HG03521 (cell line): ENCODE measurements around the gene TRIM26.

Source experiments
- ATAC-seq: cut with Tn5 transposase; IDR thresholded peaks from one replicate; pipeline ENCODE4 v1.9.1; 2021; ENCODE audit warnings: mild to moderate bottlenecking, moderate library complexity; ENCODE audit not compliant: unreplicated experiment

Gene TRIM26

DNA sequence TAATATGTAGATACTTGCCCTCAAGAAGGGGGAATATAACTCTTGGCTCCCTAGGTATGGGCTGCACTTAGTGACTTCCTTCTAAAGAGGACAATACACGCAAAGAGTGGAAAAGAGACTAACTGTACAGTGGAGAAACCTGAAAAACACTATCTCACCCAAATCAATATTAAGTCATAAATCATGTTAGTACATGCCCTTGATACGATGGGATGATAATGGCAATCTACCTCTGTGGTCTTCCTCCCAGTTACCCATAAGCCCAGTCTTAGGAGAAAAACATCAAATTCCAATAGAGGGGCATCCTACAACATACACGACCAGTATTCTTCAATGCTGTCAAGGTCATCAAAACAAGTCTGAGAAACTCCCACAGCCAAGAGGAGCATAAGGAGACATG, 1.3 kb downstream of the TRIM26 start:
- ATAC-seq = no peak

- ATAC-seq = no peak
Measured at GRCh38 chr6:30211306-30211705, 1.9 kb downstream of the TRIM26 start.

GRCh38 chr6:30207619-30208295, 5.4 kb downstream of the TRIM26 start:
- ATAC-seq = no peak

- no peak for ATAC-seq
Measured at GRCh38 chr6:30206799-30207618, 6.2 kb downstream of the TRIM26 start.

GRCh38 chr6:30206152-30206551, 7.1 kb downstream of the TRIM26 start:
- ATAC-seq = no peak

DNA sequence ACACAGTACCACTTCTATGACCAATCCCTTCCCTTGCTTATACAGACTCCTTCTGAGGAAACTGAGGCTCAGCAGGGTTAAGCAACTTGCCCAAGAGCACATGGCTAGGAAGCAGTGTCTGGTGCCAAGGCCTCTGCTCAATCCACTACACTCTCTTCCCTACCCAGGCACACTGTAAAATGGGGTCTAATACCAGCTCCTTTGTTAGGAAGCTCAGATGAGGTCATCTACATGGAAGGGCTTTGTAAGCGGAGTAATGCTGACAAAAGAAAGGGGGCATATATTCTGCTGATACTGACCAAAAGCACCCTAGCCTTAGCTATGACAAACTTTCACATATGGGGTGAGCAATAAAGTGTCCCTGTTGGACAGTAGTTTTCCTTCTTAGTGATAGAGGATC, 9.1 kb downstream of the TRIM26 start:
- ATAC-seq = no peak

DNA sequence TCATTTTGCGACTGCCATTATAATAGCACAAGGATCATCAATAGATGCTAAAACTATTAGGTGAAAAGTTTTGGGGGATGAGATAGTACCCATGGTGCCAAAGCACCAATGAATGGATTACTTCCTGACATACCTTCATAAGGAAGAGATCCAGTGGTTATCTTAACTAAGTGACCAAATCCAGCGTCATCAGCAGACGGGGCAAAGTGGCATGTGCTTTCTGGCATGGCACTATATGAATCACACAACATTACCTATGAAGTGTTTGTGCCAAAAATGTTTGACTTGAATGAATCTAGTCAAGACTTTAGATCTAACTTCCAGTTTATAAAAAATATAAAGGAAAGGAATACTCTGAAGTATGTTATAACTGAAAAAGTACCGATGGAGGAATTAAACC, 10.8 kb downstream of the TRIM26 start:
- ATAC-seq = no peak

DNA sequence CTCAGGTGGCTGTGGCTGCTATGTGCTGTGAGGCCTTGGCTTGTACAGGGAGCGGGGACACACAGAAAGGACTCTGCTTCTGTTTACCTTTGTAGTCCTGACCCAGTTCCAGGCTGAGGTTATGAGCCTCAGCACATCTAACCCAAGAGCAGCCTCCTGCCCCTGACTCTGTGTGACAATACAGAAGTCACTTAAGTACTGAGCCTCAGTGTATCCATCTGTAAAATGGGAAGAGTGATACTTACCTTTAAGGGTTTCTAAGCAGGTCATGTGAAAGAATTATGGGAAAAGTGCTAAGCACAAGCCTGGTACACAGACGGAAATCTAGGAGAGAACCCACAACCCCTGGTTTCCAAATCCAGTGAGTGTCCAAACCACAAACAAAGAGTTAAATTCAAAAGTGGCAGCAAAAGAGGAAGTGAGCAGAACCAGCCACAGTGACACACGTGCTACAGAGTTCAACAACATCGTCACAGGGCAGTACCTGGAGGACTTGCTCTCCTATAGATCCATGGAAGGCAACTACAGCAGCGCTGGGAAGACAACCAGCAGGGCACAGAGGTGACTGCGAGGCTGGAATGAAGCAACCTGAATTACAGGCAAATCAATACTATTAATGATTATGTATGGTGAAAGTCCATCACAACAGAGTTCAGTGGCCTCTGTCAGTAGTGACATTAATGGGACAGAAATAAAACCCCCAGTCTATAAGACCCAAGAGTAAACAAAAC, 12.5 kb downstream of the TRIM26 start:
- ATAC-seq = peak; percentile 45

DNA sequence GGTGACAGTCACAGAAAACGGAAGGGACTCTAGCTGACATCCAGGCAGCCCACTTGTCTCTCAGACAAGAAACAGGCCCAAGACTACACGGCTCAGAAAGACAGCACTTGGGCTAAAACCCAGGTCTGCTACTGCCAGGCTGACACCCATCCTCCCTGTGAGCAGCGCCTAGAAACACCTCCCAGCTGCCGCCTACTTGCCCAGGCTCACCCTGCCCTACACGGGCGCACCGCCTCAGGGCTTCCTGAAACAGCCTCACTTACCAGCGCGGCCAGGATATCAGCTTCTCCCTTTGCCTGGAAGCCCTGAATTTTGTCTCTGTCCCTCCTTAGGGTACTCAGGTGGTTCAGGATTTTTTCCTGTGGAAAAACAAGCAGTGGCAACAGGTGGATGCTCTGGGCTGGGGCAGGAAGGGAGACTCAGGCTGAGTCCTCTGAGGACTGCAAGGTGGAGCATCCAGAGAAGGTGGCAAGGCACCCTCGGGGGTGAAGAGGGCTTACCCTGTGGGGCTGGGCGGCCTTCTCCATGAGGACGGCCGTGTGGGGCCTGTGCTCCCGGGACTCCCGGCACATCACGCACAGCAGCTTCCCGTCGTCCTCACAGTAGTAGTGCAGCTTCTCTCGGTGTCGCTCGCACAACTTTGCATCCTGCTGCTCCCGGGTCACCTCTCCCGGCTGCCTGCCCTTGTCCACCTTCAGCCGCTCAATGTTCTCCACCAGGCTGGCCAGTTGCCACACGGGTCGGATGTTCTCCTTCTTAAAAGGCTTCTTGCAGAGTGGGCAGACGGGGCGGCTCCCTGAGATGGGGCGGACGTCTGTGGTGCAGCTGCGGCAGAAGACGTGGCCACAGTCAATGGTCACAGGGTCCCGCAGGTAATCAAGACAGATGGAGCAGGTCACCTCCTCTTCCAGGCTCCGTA, 14.8 kb downstream of the TRIM26 start:
- ATAC-seq = no peak

GRCh38 chr6:30196376-30196775, 16.8 kb downstream of the TRIM26 start:
- ATAC-seq = no peak

DNA sequence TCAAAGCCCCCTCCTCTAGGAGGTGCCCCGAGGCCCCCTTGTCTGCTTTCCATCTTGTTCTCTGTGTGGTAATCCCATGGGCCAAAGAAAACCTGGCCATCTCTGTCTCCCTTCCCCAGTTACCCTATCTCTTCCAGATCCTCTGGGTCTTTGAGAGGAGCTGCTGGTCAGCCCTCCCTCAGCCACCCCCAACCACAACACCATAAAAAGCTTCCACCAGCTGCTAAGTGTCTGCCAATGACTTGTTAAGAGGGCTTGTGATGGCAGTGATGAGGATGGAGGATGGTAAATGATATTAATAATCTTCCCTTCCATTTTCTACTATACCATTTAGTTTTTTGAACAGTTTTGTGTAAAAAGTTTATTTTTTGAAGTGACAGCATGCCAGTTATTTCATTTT, 17.3 kb downstream of the TRIM26 start:
- ATAC-seq = no peak

GRCh38 chr6:30194797-30195690, 18.2 kb downstream of the TRIM26 start:
- ATAC-seq = no peak

DNA sequence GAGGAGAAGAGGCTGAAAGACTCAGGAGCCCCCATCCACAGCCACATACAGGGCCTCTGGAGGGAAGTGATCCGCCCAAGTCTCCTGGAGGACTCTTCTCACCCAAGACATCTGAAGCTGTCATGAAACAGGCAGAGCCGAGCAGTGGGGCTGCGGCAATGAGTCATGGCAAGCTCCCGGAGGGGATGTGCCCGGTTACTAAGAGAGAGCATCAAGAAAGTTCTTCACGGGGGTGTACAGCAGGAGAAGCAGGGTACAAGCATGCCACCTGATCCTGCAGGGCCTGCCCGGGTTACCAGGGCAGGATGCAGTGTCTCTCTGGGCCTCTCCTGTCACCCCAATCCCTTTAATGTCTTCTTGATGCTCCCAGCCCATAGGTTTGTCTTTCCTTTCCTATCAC, 21.1 kb downstream of the TRIM26 start:
- ATAC-seq = no peak

- no peak for ATAC-seq
Measured at GRCh38 chr6:30188541-30188940, 24.7 kb downstream of the TRIM26 start.

DNA sequence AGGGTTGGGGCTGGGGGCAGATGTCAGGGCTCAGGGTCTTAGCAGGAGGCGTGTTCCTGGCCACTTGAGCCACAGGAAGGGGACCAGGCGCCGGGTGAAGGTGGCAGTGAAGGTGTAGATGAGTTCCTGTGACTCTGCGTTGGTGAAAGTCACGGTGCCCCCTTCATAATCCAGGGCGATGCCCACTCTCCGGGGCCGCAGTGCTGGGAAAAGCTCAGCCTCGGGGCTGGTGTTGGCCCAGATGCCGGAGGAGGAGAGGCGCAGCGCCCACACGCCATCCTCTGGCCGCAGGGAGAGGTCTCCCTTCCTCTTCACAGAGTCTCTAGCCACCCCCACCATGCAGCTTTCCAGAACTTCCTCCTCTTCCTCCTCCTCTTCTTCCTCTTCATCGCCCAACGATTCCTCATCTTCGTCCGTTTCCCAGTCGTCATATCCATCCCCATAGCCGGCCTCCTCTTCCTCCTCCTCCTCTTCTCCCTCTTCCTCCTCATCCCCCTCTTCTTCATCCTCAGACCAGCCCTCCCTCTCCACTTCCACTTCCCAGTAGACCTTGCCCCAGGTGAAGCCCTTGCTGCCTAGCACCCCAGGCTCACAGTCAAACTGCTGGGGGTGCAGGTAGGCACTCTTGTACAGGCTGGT, 27.2 kb downstream of the TRIM26 start:
- no peak for ATAC-seq

DNA sequence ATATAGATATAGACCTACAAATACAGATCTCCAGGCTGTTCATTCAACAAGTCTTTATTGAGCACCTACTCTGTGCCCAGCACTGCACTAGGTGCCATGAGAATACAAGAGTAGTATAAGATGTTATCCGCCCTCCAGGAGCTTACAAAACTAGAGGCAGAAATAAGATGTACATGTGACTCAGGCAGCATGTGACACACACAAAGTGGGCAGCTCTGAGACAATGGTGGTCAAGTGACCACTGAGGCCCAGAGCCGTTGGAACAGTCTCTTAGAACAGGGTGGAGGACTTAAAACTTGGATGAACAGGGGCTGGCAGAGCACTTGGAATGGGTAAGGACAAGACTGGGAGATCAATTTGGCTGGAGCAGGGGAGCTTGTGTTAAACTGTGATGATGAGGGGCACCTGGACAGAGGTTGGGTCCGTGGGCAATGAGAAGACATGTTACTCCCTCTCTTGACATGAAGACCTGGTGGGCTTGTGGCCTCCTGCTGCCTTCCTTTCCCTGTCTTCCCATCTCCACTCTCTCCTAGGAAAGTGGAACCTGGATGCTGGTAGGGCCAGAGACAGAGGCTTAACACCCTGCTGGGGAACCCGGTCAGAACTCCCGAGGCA, 28.7 kb downstream of the TRIM26 start:
- no peak for ATAC-seq

GRCh38 chr6:30180145-30180544, 33.1 kb downstream of the TRIM26 start:
- no peak for ATAC-seq

- no peak for ATAC-seq
Measured at GRCh38 chr6:30178837-30179236, 34.4 kb downstream of the TRIM26 start.

DNA sequence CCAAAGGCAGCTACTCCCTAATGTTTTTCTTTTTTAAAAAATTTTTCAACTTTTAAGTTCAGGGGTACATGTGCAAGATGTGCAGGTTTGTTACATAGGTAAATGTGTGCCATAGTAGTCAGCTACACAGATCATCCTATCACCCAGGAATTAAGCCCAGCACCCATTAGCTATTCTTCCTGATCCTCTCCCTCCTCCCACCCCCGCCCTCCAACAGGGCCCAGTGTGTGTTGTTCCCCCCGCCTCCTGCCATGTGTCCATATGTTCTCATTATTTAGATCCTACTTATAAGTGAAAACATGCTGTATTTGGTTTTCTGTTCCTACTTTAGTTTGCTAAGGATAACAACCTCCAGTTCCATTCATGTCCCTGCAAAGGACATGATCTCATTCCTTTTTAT, 37.4 kb downstream of the TRIM26 start:
- no peak for ATAC-seq
